NCI-H146 (cell line): ENCODE results near the gene C17orf113.
"Not testable (repeated sequence)": the region's sequence is repeated elsewhere in the genome, so short reads cannot be mapped to it uniquely, and the experiment has no call there.

Experiments
- DNase-seq: peaks from one replicate; lab custom pipeline; 2025; lab: John Stamatoyannopoulos, UW

Gene C17orf113

DNA sequence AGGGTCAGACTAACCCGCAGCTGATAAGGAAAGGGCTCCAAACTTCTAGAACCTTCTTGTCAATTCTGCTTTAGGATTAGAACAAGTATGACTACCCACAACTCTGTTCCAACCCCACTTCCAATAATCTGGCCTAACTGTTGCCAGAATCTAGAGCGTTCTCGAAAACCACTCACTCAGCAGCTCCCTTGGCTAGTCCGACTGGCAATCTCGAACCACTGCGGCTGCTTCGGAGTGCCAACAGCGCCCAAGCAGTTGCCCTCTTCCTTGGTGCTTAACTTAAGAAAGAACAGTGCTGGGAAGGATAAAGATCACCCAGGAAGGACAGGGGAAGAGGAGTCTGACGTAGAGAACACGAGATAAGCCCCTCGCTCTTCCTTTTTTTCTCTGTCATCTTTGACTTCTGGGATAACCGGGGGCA lies 34.0 kb downstream of the C17orf113 start:
- DNase-seq: no peak

- DNase-seq: not testable (repeated sequence)
Observed at GRCh38 chr17:42013740-42014139, 36.7 kb downstream of the C17orf113 start.

- not testable (repeated sequence) for DNase-seq
Observed at GRCh38 chr17:42012363-42012762, 38.0 kb downstream of the C17orf113 start.

- no peak for DNase-seq
Observed at GRCh38 chr17:42010898-42011516, 39.4 kb downstream of the C17orf113 start.

DNA sequence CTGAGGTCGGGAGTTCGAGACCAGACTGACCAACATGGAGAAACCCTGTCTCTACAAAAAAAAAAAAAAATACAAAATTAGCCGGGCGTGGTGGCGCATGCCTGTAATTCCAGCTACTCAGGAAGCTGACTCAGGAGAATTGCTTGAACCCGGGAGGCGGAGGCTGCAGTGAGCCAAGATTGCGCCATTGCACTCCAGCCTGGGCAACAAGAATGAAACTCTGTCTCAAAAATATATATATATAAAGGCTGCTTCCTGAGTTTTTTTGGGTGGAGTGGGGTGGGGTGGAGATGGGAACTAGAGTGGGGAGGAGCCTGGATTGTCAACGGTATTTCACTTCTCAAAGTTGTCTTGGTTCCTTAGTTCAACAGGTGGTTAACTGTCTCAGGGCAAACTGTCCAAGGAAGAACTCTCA lies 40.1 kb downstream of the C17orf113 start:
- DNase-seq: not testable (repeated sequence)

GRCh38 chr17:42009170-42009569 lies 41.2 kb downstream of the C17orf113 start:
- DNase-seq: no peak

GRCh38 chr17:42005166-42005565 lies 45.2 kb downstream of the C17orf113 start:
- DNase-seq: no peak

DNA sequence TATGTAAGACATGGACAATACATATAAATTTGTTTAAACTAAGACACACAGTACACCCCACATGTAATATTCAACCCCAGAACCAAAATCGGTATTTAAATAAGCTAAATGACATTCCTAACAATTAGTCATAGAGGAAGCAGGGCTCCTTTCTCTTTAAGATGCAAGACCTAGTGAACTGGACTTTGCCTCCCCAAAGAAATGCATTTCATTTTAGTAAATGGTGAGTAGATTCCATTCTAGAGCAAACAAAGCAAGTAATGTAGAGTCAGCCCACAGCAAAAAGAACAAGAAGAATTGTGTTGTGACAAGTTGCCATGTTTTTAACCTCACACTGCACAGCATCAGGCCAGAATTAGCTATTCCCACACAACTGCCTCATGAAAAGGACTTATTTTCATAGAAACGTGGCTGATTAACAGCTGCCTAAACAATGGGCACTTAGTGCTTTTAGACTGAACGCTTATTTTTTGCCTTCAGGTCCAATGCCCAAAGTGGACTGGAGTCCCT lies 47.6 kb downstream of the C17orf113 start:
- no peak for DNase-seq

GRCh38 chr17:42002175-42002791 lies 48.1 kb downstream of the C17orf113 start:
- no peak for DNase-seq

DNA sequence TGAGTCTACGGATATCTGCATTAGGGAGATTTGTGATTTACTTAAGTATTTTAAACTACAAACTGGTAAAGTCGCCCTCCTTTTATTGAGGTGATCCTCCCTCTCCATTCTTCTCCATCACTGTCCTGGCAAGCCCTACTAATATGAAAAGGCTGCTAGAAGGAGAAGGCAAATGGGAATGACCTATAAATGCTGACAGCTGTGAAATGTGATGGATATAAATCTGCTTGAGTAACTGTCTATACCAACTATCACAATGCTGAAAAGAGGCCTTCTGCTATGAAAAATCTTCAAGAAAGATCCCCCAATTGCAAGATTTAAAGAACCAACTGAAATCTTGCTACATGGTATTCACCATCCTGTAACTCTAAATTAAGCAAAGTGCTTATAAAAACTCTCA lies 48.7 kb downstream of the C17orf113 start:
- DNase-seq: no peak

DNA sequence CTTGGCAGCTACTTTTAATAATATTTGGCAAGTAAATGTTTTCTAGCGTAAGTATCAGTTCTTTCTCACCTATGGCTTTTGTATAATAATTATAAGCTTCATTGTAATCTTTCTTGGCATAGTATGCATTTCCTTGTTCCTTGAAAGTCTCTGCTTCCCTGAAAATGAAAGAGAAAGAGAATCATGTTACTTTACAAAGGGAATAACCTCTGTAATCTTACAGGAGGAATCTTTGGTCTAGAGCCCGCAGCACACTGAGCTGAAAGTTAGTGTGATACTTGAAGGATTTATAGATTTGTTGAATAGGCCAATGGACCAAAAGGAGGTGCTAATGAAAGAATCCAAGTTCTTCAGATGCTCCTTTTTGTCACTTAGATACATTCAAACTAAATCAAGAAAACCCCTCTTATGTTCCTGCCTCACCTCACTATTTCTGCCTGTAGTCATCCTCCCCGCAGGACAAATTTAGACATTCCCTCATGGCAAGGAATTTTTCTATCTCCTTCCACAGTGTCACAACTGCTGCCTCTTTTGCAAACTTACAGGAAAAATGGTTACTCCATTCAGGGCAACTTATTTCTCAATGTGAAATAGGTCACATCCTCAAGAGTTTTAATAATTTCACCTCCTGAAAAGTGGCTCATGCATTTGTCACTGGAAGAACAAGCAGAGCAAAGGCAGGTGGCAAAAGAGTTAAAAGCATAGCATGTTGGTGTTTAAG lies 49.8 kb downstream of the C17orf113 start:
- DNase-seq: no peak

DNA sequence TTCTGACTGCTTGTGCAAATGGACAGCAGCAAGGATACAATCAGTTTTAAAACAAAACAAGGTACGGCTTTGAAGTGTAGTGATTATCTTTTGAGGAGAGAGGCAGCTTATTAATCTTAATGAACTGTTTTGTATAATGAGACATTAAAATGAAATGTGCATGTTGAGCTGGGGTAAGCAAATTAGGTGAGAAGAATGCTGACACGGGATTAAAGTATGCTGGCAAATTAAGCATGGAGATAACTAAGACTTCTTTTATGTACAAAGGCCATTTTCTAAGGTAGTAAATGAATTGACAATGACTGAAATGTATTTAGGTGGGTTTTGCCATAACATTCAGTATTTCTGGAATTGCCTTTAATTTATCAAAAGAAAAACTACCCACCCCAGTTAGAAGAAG lies 51.9 kb downstream of the C17orf113 start:
- DNase-seq: no peak

GRCh38 chr17:41996855-41997164 lies 53.6 kb downstream of the C17orf113 start:
- DNase-seq: no peak

DNA sequence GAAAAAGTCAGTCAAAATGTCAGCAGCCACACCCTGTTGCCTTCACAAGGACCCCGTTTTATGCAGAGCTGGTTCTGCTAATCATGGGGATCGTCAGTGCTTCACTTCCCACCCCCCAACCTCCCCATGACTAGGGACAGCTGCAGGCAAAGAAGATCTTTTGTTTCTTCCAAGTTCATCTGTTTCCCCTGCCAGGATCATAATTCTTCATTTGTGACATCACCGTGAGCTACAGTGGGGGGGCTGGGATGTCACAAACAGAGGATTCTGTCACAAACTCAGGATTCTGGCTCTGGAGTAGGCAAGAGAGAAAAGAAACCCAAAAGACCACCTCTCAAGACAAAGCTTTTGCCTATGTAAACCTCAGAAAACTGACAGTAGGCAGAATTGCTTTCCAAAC lies 57.8 kb downstream of the C17orf113 start:
- no peak for DNase-seq

DNA sequence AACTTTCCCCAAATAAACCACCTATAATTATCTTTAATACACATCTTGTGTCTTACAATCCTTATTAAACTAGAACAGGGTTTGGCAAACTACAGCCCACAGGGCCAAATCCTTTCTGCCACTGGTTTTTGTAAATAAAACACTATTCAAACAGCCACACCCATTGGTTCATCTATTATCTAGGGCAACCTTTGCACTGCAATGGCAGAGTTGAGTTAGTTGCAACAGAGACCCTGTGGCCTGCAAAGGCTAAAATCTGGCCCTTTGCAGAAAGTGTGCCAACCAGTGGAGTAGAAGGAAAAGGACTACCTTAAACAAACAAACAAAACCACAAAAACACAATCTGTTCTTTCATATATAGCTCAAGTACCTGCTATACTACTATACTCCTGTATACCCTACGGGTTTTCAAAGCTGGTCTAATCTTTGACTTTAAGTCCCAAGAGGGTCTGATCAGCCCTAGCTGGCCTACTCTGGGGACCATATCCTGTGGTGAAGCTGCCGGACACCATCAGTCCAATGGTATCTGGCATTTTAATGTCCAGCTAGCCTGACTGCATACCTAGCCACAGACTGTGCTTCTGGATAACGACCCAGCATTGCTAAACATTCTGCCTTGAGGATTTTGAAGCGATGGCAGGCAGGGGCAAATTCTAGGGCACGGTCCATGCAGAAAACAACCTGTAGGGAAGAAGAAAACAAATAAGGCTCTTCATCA lies 60.5 kb downstream of the C17orf113 start:
- no peak for DNase-seq

DNA sequence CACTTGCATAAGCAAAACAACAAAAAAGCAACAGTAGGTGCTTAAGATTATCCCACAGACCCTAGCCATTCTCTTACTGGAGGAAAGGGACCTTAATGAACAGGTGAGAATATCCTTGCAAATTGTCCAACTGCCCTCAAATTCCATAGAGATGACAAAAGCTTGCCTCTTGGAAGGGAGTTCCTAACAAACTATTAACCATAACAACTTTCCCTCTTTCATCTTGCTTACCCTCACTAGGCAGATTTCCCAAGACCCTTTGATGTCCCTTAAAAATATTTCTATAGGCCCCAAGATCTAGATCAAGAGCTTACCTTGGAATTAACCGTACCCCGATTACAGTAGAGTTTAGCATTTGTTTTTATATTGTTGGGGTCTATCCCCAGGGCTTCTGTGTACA lies 62.0 kb downstream of the C17orf113 start:
- DNase-seq: no peak
